GM12878 (cell line): Measurements from ENCODE around the gene TRPV5. TPM values are rescaled to one million over a fixed set of nuclear protein-coding genes. Genes with fewer than 3 reads are reported as not detected.

Source experiments
- ATAC-seq: fragments of 200-7000 bp; cut with Tn5 transposase; 3 replicates; pipeline ENCODE4 v1.9.1; 2020; ENCODE audit warnings: mild to moderate bottlenecking, moderate library complexity
- BruUV-seq: library from RNA; stranded (reverse); fragments of 400-500 nt; replicated peaks from 2 replicates; lab custom pipeline; 2021; lab: Mats Ljungman, UMichigan
- CTCF ChIA-PET: fragments of 300-600 bp; sonication (Branson Sonifier 250); formaldehyde crosslinking; extraction: SDS; loops from one replicate; lab custom pipeline; 2021; ENCODE audit warnings: inconsistent platforms; lab: Yijun Ruan, JAX
- POLR2A ChIA-PET: fragments of 350-600 bp; formaldehyde crosslinking; extraction: SDS; loops from one replicate; lab custom pipeline; 2021; ENCODE audit warnings: inconsistent platforms; lab: Charles Lee
- RAD21 ChIA-PET: fragments of 300-600 bp; sonication (Branson Sonifier 250); formaldehyde crosslinking; loops from one replicate; lab custom pipeline; 2023; ENCODE audit warnings: antibody characterized with exemption; ENCODE audit not compliant: unreplicated experiment; lab: Charles Lee
- SMC1A ChIA-PET: fragments of 300-600 bp; sonication (Branson Sonifier 250); formaldehyde crosslinking; loops from one replicate; lab custom pipeline; 2023; ENCODE audit not compliant: unreplicated experiment, uncharacterized antibody; lab: Charles Lee
- DNase-seq: peaks from one replicate; pipeline ENCODE4 v3.0.0-alpha.2; 2011; ENCODE audit warnings: low read depth, low spot score
- FAIRE-seq: peaks from 3 replicates; lab custom pipeline; 2011; peaks lifted over from hg19 to GRCh38; lab: Jason Lieb, UNC
- H2AFZ ChIP-seq: 2 replicates; pipeline ENCODE4 v1.6.0; 2011; ENCODE audit warnings: low read depth, low read length, control low read depth; ENCODE audit not compliant: control insufficient read depth
- H3K27ac ChIP-seq: 2 replicates; pipeline ENCODE4 v1.5.1; 2011; ENCODE audit warnings: control low read depth; ENCODE audit not compliant: control insufficient read depth, insufficient read depth
- H3K27me3 ChIP-seq, 2 experiments: replicated peaks in 1 of 2; 2 replicates each; pipeline versions ENCODE4 v1.6.0 to v1.6.1; 2011; ENCODE audit warnings: low read length in 1 of 2; ENCODE audit not compliant: control insufficient read depth in 2 of 2, insufficient read depth in 2 of 2
- H3K36me3 ChIP-seq, 2 experiments: 2 replicates each; pipeline ENCODE4 v1.5.1; 2011; ENCODE audit warnings: low read length in 1 of 2; ENCODE audit not compliant: control insufficient read depth in 2 of 2, insufficient read depth in 2 of 2
- H3K4me1 ChIP-seq: 2 replicates; pipeline ENCODE4 v1.6.1; 2011; ENCODE audit warnings: mild to moderate bottlenecking, low read length, moderate library complexity, mixed read lengths; ENCODE audit not compliant: control insufficient read depth, insufficient read depth
- H3K4me2 ChIP-seq: 2 replicates; pipeline ENCODE4 v1.6.0; 2011; ENCODE audit warnings: control low read depth; ENCODE audit not compliant: control insufficient read depth, insufficient read depth
- H3K4me3 ChIP-seq: fragments of 200-600 bp; sonication (generic); 2 replicates; pipeline ENCODE4 v1.5.1; 2016
- H3K79me2 ChIP-seq: 2 replicates; pipeline ENCODE4 v1.6.0; 2011; ENCODE audit warnings: low read length; ENCODE audit not compliant: control insufficient read depth, insufficient read depth
- H3K9ac ChIP-seq: 2 replicates; pipeline ENCODE4 v1.8.0; 2011; ENCODE audit warnings: low read length, control low read depth, mixed read lengths; ENCODE audit not compliant: control insufficient read depth, insufficient read depth
- H3K9me3 ChIP-seq: replicated peaks from 3 replicates; pipeline ENCODE4 v1.5.1; 2011; ENCODE audit warnings: mild to moderate bottlenecking, low read length; ENCODE audit not compliant: control insufficient read depth, insufficient read depth
- H4K20me1 ChIP-seq: 2 replicates; pipeline ENCODE4 v1.6.0; 2011; ENCODE audit not compliant: control insufficient read depth, insufficient read depth
- CEBPZ ChIP-seq: fragments of 150-350 bp; IDR thresholded peaks from 2 replicates; pipeline ENCODE4 v1.6.1; 2016; ENCODE audit warnings: low read depth, low read length
- EGR1 ChIP-seq, 2 experiments: IDR thresholded peaks; 1 replicate in 1 of 2; 2 replicates in 1 of 2; pipeline ENCODE4 v1.6.1; 2011 to 2012; ENCODE audit warnings: low read depth in 2 of 2, low read length in 2 of 2, borderline replicate concordance in 1 of 2, mild to moderate bottlenecking in 1 of 2, moderate library complexity in 1 of 2
- IKZF2 ChIP-seq, 2 experiments: fragments of 450-650 bp; IDR thresholded peaks; 2 replicates each; pipeline ENCODE4 v1.6.1; 2017; ENCODE audit warnings: mild to moderate bottlenecking in 2 of 2, moderate library complexity in 2 of 2
- MAX ChIP-seq: IDR thresholded peaks from 2 replicates; pipeline ENCODE4 v1.6.1; 2012; ENCODE audit warnings: low read depth, low read length, improper control_type of control experiment
- MTA2 ChIP-seq: fragments of 450-650 bp; IDR thresholded peaks from 2 replicates; pipeline ENCODE4 v1.6.1; 2016; ENCODE audit warnings: low read depth, mild to moderate bottlenecking, moderate library complexity
- TBL1XR1 ChIP-seq: IDR thresholded peaks from 2 replicates; pipeline ENCODE4 v1.6.1; 2012; ENCODE audit warnings: low read depth, low read length, improper control_type of control experiment
- ZBED1 ChIP-seq: IDR thresholded peaks from 2 replicates; pipeline ENCODE4 v1.6.1; 2016; ENCODE audit warnings: borderline replicate concordance
- WGBS: methylation state at CpG from one replicate; pipeline ENCODE4 v1.1.6; 2016; ENCODE audit warnings: low lambda C conversion rate; ENCODE audit not compliant: insufficient replicate concordance, insufficient coverage; ENCODE audit errors: missing lambda C conversion rate; 5-methylcytosine and 5-hydroxymethylcytosine counted together
- in situ Hi-C: fragments of 300-500 bp; cut with MboI; formaldehyde crosslinking; loops from 9 replicates; pipeline ENCODE4 v1.14.3; 2018; ENCODE audit warnings: mixed read lengths
- intact Hi-C: fragments of 100-400 bp; cut with micrococcal nuclease; formaldehyde crosslinking; loops from one replicate; pipeline ENCODE4 v1.14.2; 2022; ENCODE audit not compliant: unreplicated experiment
- polyA plus RNA-seq, 11 experiments: library from polyadenylated mRNA; depleted of rRNA in 4 of 11; unstranded in 6 of 11; stranded (reverse) in 5 of 11; fragments of >200 nt; fragmentation: Nextera tagmentation in 4 of 11; fragmentation: Illumina TruSeq in 1 of 11; extraction: Ambion mirVana in 4 of 11; extraction: Trizol in 1 of 11; gene quantifications; 1 replicate in 1 of 11; 2 replicates in 10 of 11; pipeline versions ENCODE4 v1.2.1 to v1.2.3, GENCODE V29; 2011 to 2016; ENCODE audit warnings: inconsistent platforms in 2 of 11, missing spikeins in 2 of 11, low read depth in 1 of 11
- total RNA-seq, 4 experiments: library from RNA; depleted of rRNA in 3 of 4; stranded (reverse); fragments of >200 nt in 3 of 4; fragmentation: Illumina TruSeq in 1 of 4; extraction: Trizol in 1 of 4; gene quantifications; 2 replicates each; pipeline versions ENCODE4 v1.2.1 to v1.2.3, GENCODE V29; 2013 to 2021

Gene TRPV5
- total and polyA plus RNA-seq, 10 of the 15 experiments (the other 5 are each of a cell fraction or from before 2014, with no cell fraction given), result not detected

- Histone ChIP-seq H3K9ac (no peak overlapping the region), H3K4me1 (no peaks in the 10 kb centered on the region), H3K79me2 (no peaks in the 10 kb centered on the region), H3K4me2 (no peak overlapping the region), H4K20me1 (no peaks in the 10 kb centered on the region), H3K27me3 (peaks cover 0 to 3% of the 10 kb centered on the region in 2 experiments; a peak in 3 of 4 replicates), H3K36me3 (no peaks in the 10 kb centered on the region), H2AFZ (no peak overlapping the region), H3K4me3 (no peak overlapping the region), H3K9me3 (no peaks in the 10 kb centered on the region), H3K27ac (no peak overlapping the region)
- WGBS, result 14% methylated on average over 2 of the region's 2 CpGs
- BruUV-seq, result no TSS peak
- POLR2A ChIA-PET, result no interaction called here
- in situ Hi-C loops, result no loop called here
- CTCF ChIA-PET, result interaction anchor here (0.8 kb wide), 1 partner anchor 34 kb away, joined by 4 read pairs; no protein-coding TSS in a partner anchor
- SMC1A ChIA-PET, result no interaction called here
- no peak for ATAC-seq
- DNase-seq, result no peak
- FAIRE-seq, result no peak
- intact Hi-C loops, result no loop called here
- RAD21 ChIA-PET, result no interaction called here
- TF ChIP-seq CEBPZ (no peak), EGR1 (IDR thresholded peaks at IDR 0.05; ENCODE audit: borderline replicate concordance in 1 of 2, low read depth in 2 of 2, low read length in 2 of 2) (no peak), IKZF2 (IDR thresholded peaks at IDR 0.05) (no peak), TBL1XR1 (no peak), ZBED1 (no peak), MAX (no peak), MTA2 (no peak)
Measured at GRCh38 chr7:142913566-142913965, 20.0 kb downstream of the TRPV5 start.
